Right kidney (tissue), 1 donor: Measurements from ENCODE around the gene KNG1.

Experiments
- DNase-seq: peaks from one replicate; pipeline ENCODE4 v3.0.0-alpha.2; 2016

The KNG1 gene

DNA sequence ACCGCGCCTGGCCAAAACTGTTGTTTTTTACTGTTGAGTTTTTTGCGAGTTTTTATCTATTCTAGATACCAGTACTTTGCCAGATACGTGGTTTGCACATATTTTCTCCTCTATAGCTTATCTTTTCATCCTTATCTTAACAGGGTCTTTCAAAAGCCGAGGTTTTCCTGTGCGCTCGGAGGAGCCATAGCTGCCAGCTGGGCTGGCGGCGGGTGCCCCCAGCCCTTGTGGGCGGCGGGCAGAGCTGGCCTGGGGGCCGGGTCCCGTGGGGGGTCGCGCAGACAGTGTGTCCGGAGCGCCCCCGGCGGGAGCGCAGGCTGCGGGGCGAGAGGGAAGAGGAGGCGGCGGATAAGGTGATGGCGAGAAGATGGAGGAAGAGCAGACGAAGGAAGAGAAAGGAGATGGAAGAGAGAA is 55.1 kb downstream of the KNG1 start:
- no peak for DNase-seq

GRCh38 chr3:186772701-186773417 is 55.7 kb downstream of the KNG1 start:
- DNase-seq = peak; percentile 59

GRCh38 chr3:186775999-186776398 is 58.8 kb downstream of the KNG1 start:
- no peak for DNase-seq

- no peak for DNase-seq
Observed at GRCh38 chr3:186779204-186779603, 62.0 kb downstream of the KNG1 start.

GRCh38 chr3:186782542-186783057 is 65.4 kb downstream of the KNG1 start:
- no peak for DNase-seq

- peak; percentile 98 for DNase-seq
Observed at GRCh38 chr3:186783058-186783730, 66.0 kb downstream of the KNG1 start, which contains the start of gene EIF4A2. TSS of gene EIF4A2 (plus strand) at chr3:186783577. CDS start at chr3:186783611, 34 bp downstream.

- peak; percentile 92 for DNase-seq
Observed at GRCh38 chr3:186783731-186784515, 66.8 kb downstream of the KNG1 start.

GRCh38 chr3:186784820-186785494 is 67.8 kb downstream of the KNG1 start:
- no peak for DNase-seq

DNA sequence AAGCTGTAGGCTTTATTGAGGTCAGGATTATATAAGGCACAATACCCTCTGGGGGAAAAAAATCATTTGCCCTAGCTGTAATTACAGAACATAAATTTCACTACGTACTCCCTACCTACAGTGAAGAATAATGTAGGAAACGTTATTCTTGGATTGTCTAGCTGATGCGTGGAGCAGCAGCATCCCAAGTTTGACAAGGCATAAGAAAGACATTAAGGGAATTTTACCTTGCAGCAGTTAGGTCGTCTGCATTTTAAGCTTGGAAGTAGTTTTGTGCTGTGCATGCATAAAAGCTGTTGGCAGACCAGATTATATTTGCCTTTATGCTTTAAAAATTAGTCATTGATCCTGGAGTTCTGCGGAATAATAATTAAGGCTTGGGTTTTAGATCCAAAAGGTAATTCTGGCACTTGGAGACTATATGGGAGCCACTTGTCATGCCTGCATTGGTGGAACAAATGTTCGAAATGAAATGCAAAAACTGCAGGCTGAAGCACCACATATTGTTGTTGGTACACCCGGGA is 68.4 kb downstream of the KNG1 start:
- no peak for DNase-seq

DNA sequence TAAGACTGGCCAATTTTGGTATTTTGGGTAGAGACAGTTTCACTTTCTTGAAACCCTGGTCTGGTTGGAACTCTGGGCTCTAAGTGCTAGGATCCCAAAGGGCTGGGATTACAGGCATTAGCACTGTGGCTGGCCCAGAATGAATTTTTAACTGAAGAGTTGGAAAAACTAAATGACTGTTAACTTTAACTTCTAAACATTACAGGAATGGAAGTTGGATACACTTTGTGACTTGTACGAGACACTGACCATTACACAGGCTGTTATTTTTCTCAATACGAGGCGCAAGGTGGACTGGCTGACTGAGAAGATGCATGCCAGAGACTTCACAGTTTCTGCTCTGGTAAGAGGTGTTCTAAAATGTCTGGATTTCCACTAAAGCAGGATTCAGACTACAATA is 69.8 kb downstream of the KNG1 start:
- DNase-seq = no peak

GRCh38 chr3:186787642-186788481 is 70.7 kb downstream of the KNG1 start:
- DNase-seq = no peak

GRCh38 chr3:186788482-186789370 is 71.6 kb downstream of the KNG1 start:
- no peak for DNase-seq

DNA sequence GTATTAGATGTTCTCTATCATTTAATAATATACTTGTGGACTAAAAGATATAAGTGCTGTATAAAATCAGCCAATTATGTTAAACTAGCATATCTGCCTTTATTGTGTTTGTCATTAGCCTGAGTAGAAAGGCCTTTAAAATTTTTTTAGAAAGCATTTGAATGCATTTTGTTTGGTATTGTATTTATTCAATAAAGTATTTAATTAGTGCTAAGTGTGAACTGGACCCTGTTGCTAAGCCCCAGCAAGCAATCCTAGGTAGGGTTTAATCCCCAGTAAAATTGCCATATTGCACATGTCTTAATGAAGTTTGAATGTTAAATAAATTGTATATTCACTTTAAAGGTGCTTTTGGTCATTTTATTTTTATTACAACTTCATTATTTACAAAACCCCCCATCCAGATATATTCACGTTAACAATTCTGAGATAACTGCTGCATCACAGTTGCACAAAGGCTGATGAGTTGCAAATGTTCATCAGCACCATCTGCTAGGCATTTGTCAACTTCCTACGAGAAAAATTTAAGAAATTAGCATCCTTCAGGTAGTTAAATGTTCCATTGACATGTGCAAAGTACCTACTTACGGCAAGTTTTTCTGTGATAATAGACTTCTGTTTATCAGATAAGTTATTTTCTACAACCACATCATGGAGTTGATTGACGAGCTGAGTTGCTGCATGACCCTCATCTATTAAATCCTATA is 72.5 kb downstream of the KNG1 start:
- DNase-seq = no peak

DNA sequence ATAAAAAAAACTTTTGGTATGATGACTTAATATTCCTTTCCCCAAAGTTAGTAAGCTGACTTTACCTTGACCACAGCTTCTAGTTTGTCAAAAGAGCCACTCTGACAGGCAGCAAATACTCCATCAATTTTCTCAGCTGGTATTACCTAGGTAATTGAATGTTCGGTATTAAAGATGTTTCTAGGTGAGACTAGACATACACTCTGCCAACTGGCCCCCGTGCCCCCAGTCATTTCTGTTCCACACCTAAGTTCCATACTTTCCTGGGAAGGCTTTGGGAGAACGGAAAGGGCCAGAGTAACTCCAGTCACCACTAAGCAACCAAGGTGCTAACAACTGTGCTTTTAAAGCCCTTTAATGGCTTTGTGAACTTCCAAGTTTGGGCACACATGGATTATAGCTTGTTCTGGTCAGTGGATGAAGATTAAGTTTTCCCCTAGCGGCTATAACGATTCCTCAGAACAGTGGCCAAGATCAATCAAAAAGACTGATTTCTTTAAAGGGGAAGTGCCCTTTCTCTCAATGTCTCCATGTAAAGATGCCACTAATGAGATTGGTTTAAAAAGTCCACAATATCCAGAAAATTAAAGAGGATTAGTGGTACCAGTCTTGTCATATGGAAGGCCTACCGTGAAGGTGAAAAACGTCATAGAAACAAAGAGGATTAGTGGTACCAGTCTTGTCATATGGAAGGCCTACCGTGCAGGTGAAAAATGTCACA is 73.3 kb downstream of the KNG1 start:
- no peak for DNase-seq
